ENCODE data around the gene GASK1B.

The GASK1B gene

GRCh38 chr4:158134222-158134621, 38.6 kb downstream of the GASK1B start:
- no peak for DNase-seq

- DNase-seq = no peak
Observed at GRCh38 chr4:158133551-158133950, 39.3 kb downstream of the GASK1B start.

DNA sequence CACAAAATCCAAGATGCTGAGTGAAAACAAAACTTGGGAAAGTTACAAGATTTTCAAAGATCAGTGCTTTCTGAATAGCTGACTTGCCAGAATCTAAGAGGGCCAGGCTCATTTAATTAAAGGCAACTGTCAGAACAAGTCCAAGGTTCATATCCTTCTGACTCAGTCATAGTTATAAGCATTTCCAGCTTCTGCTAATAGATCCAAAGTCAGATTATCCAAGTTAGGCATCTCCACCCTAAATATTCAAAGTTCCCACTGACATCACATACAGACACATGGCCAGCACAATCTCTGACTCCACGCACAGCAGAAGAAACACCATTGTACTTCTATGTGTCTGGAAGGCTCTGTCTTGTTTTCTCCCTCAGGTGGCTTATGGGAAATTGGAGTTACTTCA, 41.8 kb downstream of the GASK1B start:
- DNase-seq = no peak

GRCh38 chr4:158130204-158130603, 42.6 kb downstream of the GASK1B start:
- DNase-seq = no peak

DNA sequence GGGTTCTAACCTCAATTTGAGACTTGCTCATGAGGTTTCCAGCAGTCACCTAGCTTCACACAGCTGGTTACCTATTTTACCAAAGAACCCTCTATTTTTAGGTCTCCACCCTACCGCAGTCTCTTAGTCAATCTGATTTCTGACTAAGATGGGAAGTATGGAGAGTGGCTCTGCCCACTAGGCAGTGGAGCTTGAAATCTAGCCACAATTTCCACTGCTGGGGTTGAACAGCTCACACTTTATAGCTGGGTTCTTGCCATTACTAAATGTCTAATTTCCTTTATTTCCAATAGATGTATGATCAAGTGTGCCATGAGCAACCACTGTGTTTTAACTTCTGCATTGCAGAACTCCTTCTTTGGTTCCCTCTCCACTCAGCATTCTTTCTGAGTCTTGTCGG, 43.1 kb downstream of the GASK1B start:
- DNase-seq = no peak

DNA sequence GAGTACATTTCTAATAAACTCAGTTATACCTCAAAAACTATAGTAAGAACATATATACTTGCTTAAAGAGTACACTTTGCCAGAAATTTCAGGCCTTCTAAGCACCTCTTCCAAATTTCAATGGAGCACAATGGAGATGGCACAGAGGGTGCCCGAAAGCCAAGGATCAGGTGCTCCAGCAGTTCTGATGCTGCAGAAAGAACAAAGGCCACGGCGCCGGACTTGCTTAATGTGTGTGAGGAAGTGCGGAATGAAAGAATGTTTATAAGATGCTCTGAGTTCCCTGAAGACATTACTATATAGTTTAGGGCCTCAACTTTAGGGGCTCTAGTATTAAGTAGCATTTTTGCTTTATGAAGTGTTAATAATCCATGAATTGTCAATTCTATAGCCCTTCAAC, 44.3 kb downstream of the GASK1B start:
- no peak for DNase-seq

DNA sequence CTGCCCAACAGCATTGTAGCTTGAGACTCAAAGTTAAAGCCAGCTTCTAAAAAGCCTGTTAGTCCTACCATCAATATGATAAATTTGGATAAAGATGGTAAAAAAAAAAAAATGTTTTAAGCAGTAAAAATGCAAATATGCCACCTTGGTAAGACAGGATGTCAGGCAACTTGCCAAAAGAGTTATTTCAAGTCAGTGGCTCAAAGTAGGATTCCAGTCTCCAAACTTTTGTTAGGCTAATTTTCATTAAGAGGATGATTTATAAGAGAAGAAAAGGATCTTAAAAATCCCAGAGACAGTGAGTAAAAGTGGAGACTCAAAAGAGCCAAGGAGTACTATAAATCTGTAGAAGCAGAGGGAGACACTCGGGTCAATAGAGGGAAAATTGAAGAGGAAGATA, 47.5 kb downstream of the GASK1B start:
- no peak for DNase-seq

All from activated CD8-positive, alpha-beta memory T cell treated with anti-CD3 and anti-CD28 coated beads for 24 hours (primary cell).